Activated naive CD4-positive, alpha-beta T cell treated with anti-CD3 and anti-CD28 coated beads, Interleukin-2, amount 10 ng/mL, durations not matched to agents 7 days and 5 days (primary cell): ENCODE results near the gene MOGAT2.
"Not testable (repeated sequence)": the region's sequence is repeated elsewhere in the genome, so short reads cannot be mapped to it uniquely, and the experiment has no call there.

Source experiments
- CTCF ChIA-PET: fragments of 350-600 bp; sonication (Branson Sonifier 250); formaldehyde crosslinking; loops from one replicate; lab custom pipeline; 2021; ENCODE audit warnings: antibody characterized with exemption; lab: Charles Lee
- DNase-seq: peaks from one replicate; pipeline ENCODE4 v3.0.0-alpha.2; 2020
- H3K27ac Mint-ChIP-seq: one replicate; pipeline ENCODE4 v1.8.0; 2021; ENCODE audit warnings: mild to moderate bottlenecking, moderate library complexity, mixed read lengths
- H3K27me3 Mint-ChIP-seq: one replicate; pipeline ENCODE4 v1.8.0; 2021; ENCODE audit warnings: mild to moderate bottlenecking, mixed read lengths
- H3K36me3 Mint-ChIP-seq: one replicate; pipeline ENCODE4 v1.8.0; 2021; ENCODE audit warnings: mixed read lengths
- H3K4me1 Mint-ChIP-seq: one replicate; pipeline ENCODE4 v1.8.0; 2021; ENCODE audit warnings: mixed read lengths
- H3K4me3 Mint-ChIP-seq: one replicate; pipeline ENCODE4 v1.8.0; 2021; ENCODE audit warnings: mild to moderate bottlenecking, moderate library complexity, mixed read lengths
- H3K9me3 Mint-ChIP-seq: one replicate; pipeline ENCODE4 v1.8.0; 2021; ENCODE audit warnings: mixed read lengths

MOGAT2 gene

GRCh38 chr11:75717608-75718418, at the start of gene MOGAT2:
Gene MOGAT2, plus strand, starts transcription at chr11:75717838. Its CDS starts 51 bp downstream, at chr11:75717889.
- no peak within 1 kb of the TSS for H3K27ac Mint-ChIP-seq
- CTCF ChIA-PET, result interaction anchor here (1.5 kb wide), 1 partner anchor 150 kb away, joined by 3 read pairs; no protein-coding TSS in a partner anchor

GRCh38 chr11:75668451-75669297, 49.0 kb upstream of the MOGAT2 start, which contains the start of gene MAP6:
Gene MAP6, minus strand, starts transcription at chr11:75669038. Its CDS starts 669 bp downstream, at chr11:75668369.
- Mint-ChIP-seq H3K27ac (no peak within 1 kb of the TSS), H3K27me3 (peaks cover 75% of the 10 kb centered on the region), H3K9me3 (peaks cover 5% of the 10 kb centered on the region), H3K36me3 (peaks cover 2% of the 10 kb centered on the region), H3K4me3 (peak within 1 kb of the TSS; percentile 72), H3K4me1 (peaks cover 23% of the 10 kb centered on the region)
- CTCF ChIA-PET, result interaction anchor here (0.6 kb wide), 1 partner anchor 11 kb away, joined by 3 read pairs; no protein-coding TSS in a partner anchor
- DNase-seq, result peak; percentile 54

More at GRCh38 chr11:75717608-75718418, at the start of gene MOGAT2:
- no peaks in the 10 kb centered on the region for H3K36me3 Mint-ChIP-seq
- H3K27me3 Mint-ChIP-seq, result peaks cover 34% of the 10 kb centered on the region
- no peaks in the 10 kb centered on the region for H3K9me3 Mint-ChIP-seq
- no peak within 1 kb of the TSS for H3K4me3 Mint-ChIP-seq
- no peaks in the 10 kb centered on the region for H3K4me1 Mint-ChIP-seq
- DNase-seq, result no peak

- H3K27me3 Mint-ChIP-seq, result peaks cover 48% of the 10 kb centered on the region
- H3K4me1 Mint-ChIP-seq, result peaks cover 31% of the 10 kb centered on the region
- H3K27ac Mint-ChIP-seq, result no peak overlapping the region
- H3K4me3 Mint-ChIP-seq, result no peak overlapping the region
- H3K36me3 Mint-ChIP-seq, result peaks cover 2% of the 10 kb centered on the region
- peak; percentile 47 for DNase-seq
- peaks cover 12% of the 10 kb centered on the region for H3K9me3 Mint-ChIP-seq
- CTCF ChIA-PET, result no interaction called here
Observed at GRCh38 chr11:75673977-75674582, 43.6 kb upstream of the MOGAT2 start.

GRCh38 chr11:75677275-75677674, 40.4 kb upstream of the MOGAT2 start:
- Mint-ChIP-seq H3K4me3 (no peak overlapping the region), H3K9me3 (peaks cover 12% of the 10 kb centered on the region), H3K36me3 (peaks cover 2% of the 10 kb centered on the region), H3K27me3 (peaks cover 39% of the 10 kb centered on the region), H3K27ac (no peak overlapping the region), H3K4me1 (peaks cover 26% of the 10 kb centered on the region)
- CTCF ChIA-PET, result interaction anchor here (0.7 kb wide), 1 partner anchor 1846 kb away, joined by 3 read pairs; no protein-coding TSS in a partner anchor
- no peak for DNase-seq

GRCh38 chr11:75677909-75678308, 39.7 kb upstream of the MOGAT2 start:
- CTCF ChIA-PET, result interaction anchor here (0.5 kb wide), 1 partner anchor 59 kb away, joined by 3 read pairs; no protein-coding TSS in a partner anchor
- no peak overlapping the region for H3K27ac Mint-ChIP-seq
- H3K27me3 Mint-ChIP-seq, result peaks cover 37% of the 10 kb centered on the region

GRCh38 chr11:75678620-75679259, 38.9 kb upstream of the MOGAT2 start:
- DNase-seq, result no peak
- Mint-ChIP-seq H3K4me1 (peaks cover 20% of the 10 kb centered on the region), H3K4me3 (no peak overlapping the region), H3K27ac (no peak overlapping the region), H3K9me3 (peaks cover 7% of the 10 kb centered on the region), H3K36me3 (peaks cover 2% of the 10 kb centered on the region), H3K27me3 (peaks cover 45% of the 10 kb centered on the region)
- CTCF ChIA-PET, result interaction anchor here (1.5 kb wide), 1 partner anchor 27 kb away, joined by 3 read pairs; no protein-coding TSS in a partner anchor

More at GRCh38 chr11:75677909-75678308, 39.7 kb upstream of the MOGAT2 start:
- Mint-ChIP-seq H3K36me3 (peaks cover 2% of the 10 kb centered on the region), H3K4me3 (no peak overlapping the region), H3K9me3 (peaks cover 7% of the 10 kb centered on the region), H3K4me1 (peaks cover 24% of the 10 kb centered on the region)
- DNase-seq, result no peak

GRCh38 chr11:75679566-75679965, 38.1 kb upstream of the MOGAT2 start:
- no peak for DNase-seq
- H3K9me3 Mint-ChIP-seq, result no peaks in the 10 kb centered on the region
- no peak overlapping the region for H3K27ac Mint-ChIP-seq
- CTCF ChIA-PET, result interaction anchor here (0.6 to 1.5 kb wide), 2 partner anchors 12 to 27 kb away, joined by 3 read pairs; no protein-coding TSS in a partner anchor
- no peak overlapping the region for H3K4me3 Mint-ChIP-seq
- no peaks in the 10 kb centered on the region for H3K36me3 Mint-ChIP-seq
- peaks cover 12% of the 10 kb centered on the region for H3K4me1 Mint-ChIP-seq
- H3K27me3 Mint-ChIP-seq, result peaks cover 49% of the 10 kb centered on the region

- H3K27ac Mint-ChIP-seq, H3K4me1 Mint-ChIP-seq, H3K36me3 Mint-ChIP-seq, DNase-seq, H3K4me3 Mint-ChIP-seq, CTCF ChIA-PET: not testable (repeated sequence)
- H3K9me3 Mint-ChIP-seq, result peaks cover 15% of the 10 kb centered on the region
- peaks cover 67% of the 10 kb centered on the region for H3K27me3 Mint-ChIP-seq
Observed at GRCh38 chr11:75683856-75684255, 33.8 kb upstream of the MOGAT2 start.

- no peak for DNase-seq
- H3K4me3 Mint-ChIP-seq, result no peak overlapping the region
- peaks cover 10% of the 10 kb centered on the region for H3K9me3 Mint-ChIP-seq
- CTCF ChIA-PET, result no interaction called here
- H3K27me3 Mint-ChIP-seq, result peaks cover 52% of the 10 kb centered on the region
- H3K36me3 Mint-ChIP-seq, result peaks cover 3% of the 10 kb centered on the region
- peaks cover 3% of the 10 kb centered on the region for H3K4me1 Mint-ChIP-seq
- H3K27ac Mint-ChIP-seq, result no peak overlapping the region
Observed at GRCh38 chr11:75689863-75690609, 27.6 kb upstream of the MOGAT2 start.

- Mint-ChIP-seq H3K27ac (no peak overlapping the region), H3K4me3 (no peak overlapping the region), H3K9me3 (no peaks in the 10 kb centered on the region), H3K4me1 (peaks cover 3% of the 10 kb centered on the region), H3K27me3 (peaks cover 59% of the 10 kb centered on the region), H3K36me3 (no peaks in the 10 kb centered on the region)
- DNase-seq, result no peak
- CTCF ChIA-PET, result interaction anchor here (0.7 kb wide), 1 partner anchor 137 kb away, joined by 4 read pairs; no protein-coding TSS in a partner anchor
Observed at GRCh38 chr11:75691804-75692203, 25.8 kb upstream of the MOGAT2 start.

- H3K27me3 Mint-ChIP-seq, result peaks cover 43% of the 10 kb centered on the region
- CTCF ChIA-PET, result interaction anchor here (1.5 kb wide), 1 partner anchor 8 kb away, joined by 6 read pairs; no protein-coding TSS in a partner anchor
- no peaks in the 10 kb centered on the region for H3K36me3 Mint-ChIP-seq
Observed at GRCh38 chr11:75697906-75698581, 19.6 kb upstream of the MOGAT2 start.

GRCh38 chr11:75700940-75701339, 16.7 kb upstream of the MOGAT2 start:
- Mint-ChIP-seq H3K4me3 (no peak overlapping the region), H3K4me1 (no peaks in the 10 kb centered on the region), H3K27ac (no peak overlapping the region), H3K36me3 (no peaks in the 10 kb centered on the region), H3K9me3 (no peaks in the 10 kb centered on the region), H3K27me3 (peaks cover 35% of the 10 kb centered on the region)
- DNase-seq, result no peak
- CTCF ChIA-PET, result no interaction called here

More at GRCh38 chr11:75697906-75698581, 19.6 kb upstream of the MOGAT2 start:
- DNase-seq, result no peak
- Mint-ChIP-seq H3K4me3 (no peak overlapping the region), H3K9me3 (no peaks in the 10 kb centered on the region), H3K4me1 (no peaks in the 10 kb centered on the region), H3K27ac (no peak overlapping the region)
